ENCODE measurements around the gene DOP1A.

GRCh38 chr6:83092756-83093399, 25.4 kb downstream of the DOP1A start:
- no peak for TF ChIP-seq CTCF (IDR thresholded peaks at IDR 0.05)
- no peak for TF ChIP-seq ZFX (IDR thresholded peaks at IDR 0.05; ENCODE audit: borderline replicate concordance)

Measured in 22Rv1 (cell line).